GM20000 (cell line): ENCODE measurements around the gene JAZF1.

Experiments used
- DNase-seq: peaks from one replicate; pipeline ENCODE4 v3.0.0; 2012; ENCODE audit warnings: low spot score
- TF ChIP-seq, protein P1 (sequence below): IDR thresholded peaks from 2 replicates; pipeline ENCODE4 v1.5.1; 2012; ENCODE audit warnings: mild to moderate bottlenecking, control low read depth; ENCODE audit errors: extremely low read depth, missing control alignments

The JAZF1 gene

DNA sequence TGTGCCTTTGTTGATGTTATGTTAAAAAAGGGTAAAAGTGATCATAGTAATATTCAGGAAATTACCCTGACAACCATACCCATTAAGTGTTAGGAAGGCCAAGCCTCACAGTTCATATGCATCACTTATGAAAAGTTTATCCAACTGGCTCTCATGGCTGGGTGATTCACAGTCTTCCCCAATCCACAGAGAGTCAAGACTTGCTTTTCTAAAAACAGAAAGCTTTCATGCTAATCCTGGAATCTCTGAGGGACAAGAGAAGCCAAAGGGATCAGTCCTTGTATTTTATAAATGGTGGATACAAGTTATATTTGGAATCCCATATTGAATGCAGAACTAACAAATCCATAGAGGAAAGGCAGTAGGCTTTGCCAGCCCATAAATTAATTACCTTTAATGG is 218.3 kb downstream of the JAZF1 start:
- DNase-seq: no peak
- TF ChIP-seq, protein P1, sequence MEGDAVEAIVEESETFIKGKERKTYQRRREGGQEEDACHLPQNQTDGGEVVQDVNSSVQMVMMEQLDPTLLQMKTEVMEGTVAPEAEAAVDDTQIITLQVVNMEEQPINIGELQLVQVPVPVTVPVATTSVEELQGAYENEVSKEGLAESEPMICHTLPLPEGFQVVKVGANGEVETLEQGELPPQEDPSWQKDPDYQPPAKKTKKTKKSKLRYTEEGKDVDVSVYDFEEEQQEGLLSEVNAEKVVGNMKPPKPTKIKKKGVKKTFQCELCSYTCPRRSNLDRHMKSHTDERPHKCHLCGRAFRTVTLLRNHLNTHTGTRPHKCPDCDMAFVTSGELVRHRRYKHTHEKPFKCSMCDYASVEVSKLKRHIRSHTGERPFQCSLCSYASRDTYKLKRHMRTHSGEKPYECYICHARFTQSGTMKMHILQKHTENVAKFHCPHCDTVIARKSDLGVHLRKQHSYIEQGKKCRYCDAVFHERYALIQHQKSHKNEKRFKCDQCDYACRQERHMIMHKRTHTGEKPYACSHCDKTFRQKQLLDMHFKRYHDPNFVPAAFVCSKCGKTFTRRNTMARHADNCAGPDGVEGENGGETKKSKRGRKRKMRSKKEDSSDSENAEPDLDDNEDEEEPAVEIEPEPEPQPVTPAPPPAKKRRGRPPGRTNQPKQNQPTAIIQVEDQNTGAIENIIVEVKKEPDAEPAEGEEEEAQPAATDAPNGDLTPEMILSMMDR: no peak

DNA sequence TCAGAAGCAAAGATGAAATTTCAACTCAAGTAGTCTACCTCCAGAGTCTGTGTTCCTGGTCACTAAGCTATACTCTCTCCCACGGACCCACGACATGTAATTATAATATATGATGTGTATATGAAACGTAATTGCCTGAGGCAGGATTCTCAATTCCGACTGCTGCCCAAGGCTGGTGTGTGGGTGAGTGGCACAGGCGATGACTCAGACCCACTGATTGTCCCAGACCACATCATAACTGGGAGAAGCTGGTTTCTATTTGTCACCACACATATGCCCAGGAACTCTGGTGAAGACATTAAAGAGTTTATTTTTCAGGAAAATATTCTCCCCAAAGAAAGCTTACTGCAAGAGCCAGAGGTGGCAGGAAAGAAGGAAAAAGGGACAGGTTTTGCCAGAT is 219.3 kb downstream of the JAZF1 start:
- TF ChIP-seq, protein P1: no peak
- DNase-seq: no peak

DNA sequence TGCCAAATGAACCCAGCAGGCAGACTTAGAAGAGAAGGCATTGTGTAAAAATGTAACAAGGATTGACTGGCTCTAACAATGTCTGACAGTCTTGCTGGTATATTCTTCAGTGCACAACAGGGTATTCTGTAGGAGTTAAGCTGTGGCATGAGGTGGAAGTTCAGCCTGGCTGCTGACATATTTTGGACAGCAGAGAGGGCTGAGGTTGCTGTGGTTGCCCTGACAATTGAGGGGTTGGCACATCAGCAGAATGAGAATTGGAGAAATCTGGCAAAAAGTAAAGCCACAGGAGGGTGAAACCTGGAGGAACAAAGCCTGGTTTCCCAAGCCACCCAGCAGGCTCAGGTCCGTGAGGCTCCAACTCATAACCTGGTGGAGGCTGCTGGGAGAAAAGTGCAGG is 220.2 kb downstream of the JAZF1 start:
- no peak for DNase-seq
- TF ChIP-seq, protein P1: no peak

DNA sequence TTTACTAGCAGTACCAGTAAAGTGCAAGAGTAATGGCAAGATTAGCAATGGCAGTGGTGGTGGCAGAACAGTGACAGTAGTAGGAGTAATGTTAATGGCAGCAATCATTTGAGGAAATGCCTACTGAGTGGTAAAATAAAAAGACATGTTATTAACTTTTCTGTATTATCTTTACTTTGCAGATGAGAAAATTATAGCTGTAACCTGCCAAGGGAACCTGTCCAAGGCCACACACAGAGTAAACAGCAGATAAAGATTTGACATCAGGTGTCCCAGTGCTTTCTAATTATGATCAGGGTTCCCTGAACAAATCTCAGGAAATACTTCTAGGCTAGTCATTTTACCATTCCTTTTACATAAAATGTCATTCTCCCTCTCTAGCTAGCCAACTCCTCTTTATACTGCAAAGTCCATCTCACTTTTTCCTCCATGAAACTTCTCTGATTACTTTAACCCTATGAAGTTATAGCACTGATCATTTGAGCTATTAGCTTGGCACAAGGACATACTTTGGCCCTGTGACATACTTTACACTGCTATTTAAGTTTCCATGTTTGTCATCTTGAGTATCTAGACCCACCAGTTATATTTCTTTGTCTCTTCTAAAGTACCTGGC is 221.6 kb downstream of the JAZF1 start:
- no peak for DNase-seq

DNA sequence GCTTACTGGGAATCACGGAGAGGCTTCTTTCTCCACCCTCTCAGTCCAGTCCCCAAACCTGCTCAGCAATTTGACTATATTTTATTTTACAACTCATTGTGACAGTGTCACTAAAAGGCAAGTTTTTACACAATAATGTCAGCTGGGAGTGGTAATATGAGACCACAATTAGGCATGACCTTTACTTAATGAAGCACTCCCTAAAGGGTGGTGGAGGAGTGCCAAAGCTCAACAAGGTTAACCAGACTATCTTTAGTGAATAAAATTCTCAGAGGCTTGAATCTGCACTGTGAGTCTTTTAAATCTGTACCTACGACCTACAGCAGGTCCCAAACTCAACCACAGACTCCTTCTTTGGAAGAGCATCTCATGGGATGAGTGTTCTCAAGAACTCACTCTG is 225.0 kb downstream of the JAZF1 start:
- DNase-seq: no peak
- TF ChIP-seq, protein P1: no peak

More for the DNA sequence above, 221.6 kb downstream of the JAZF1 start:
- TF ChIP-seq, protein P1: no peak

DNA sequence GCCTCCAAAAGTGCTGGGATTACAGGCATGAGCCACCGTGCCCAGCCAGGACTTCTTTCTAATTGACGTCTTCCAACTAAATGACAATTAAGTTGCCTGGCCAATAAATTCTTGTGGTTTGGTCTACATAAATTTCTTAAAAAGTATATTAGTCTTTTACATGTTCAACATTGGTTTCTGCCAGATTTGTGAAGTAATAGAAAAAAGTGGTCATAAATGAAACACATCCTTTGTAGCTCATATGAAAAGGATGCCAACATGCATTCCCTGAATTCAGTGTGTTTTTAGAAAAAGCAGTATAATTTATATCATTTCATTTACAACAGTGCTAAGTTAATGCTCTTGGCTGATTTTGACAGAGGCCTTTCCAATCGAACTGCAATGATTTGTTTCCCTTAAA is 225.6 kb downstream of the JAZF1 start:
- DNase-seq: no peak
- TF ChIP-seq, protein P1: no peak

DNA sequence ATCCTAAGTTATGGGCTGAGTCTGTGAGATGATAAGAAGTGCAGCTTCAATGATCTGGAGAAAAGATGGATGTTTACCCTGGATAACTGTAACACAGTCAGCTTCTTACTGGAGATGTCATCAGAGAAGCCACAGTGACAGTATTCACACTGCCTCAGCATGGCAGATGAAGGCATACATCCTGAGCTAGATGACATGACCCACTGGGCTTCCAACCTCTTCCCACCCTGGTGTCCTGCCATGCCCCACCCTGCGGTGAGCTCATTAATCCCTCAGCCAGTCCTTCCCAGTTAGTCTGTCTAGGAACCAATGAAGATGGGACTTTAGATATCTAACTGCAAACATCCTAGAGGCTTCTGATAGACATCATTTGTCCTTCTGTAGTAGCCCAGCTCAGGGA is 226.8 kb downstream of the JAZF1 start:
- no peak for DNase-seq
- TF ChIP-seq, protein P1: no peak
